UCSD-AML1 (cell line): ENCODE results near the gene SPRR2F.

Source experiments
- DNase-seq: peaks from one replicate; lab custom pipeline; 2025; ENCODE audit not compliant: unreplicated experiment; lab: John Stamatoyannopoulos, UW

SPRR2F gene

GRCh38 chr1:153072806-153073726, 40.2 kb downstream of the SPRR2F start:
- DNase-seq = no peak

GRCh38 chr1:153071511-153071910, 41.8 kb downstream of the SPRR2F start, which contains the start of gene SPRR2B:
Gene SPRR2B, minus strand, starts transcription at chr1:153071611. Its CDS starts 772 bp downstream, at chr1:153070839.
- no peak for DNase-seq

- DNase-seq = no peak
Measured at GRCh38 chr1:153070243-153070642, 43.1 kb downstream of the SPRR2F start.
